ENCODE results near the gene E2F6. TPM values are rescaled to one million over a fixed set of nuclear protein-coding genes. Genes with fewer than 3 reads are reported as not detected.
"Not testable (repeated sequence)": the region's sequence is repeated elsewhere in the genome, so short reads cannot be mapped to it uniquely, and the experiment has no call there.

The E2F6 gene
- total RNA-seq, 2 experiments from 2014 or later: 5.9 to 6.6 TPM

GRCh38 chr2:11414372-11415124 is 51.4 kb downstream of the E2F6 start:
- ChIA-PET POLR2A (no interaction called here), CTCF (no interaction called here)
- peaks cover 9% of the 10 kb centered on the region for H3K27me3 Mint-ChIP-seq
- no peak overlapping the region for H3K27ac Mint-ChIP-seq
- H3K9me3 Mint-ChIP-seq: peaks cover 8% of the 10 kb centered on the region
- no peaks in the 10 kb centered on the region for H3K4me1 Mint-ChIP-seq
- DNase-seq: no peak
- no peaks in the 10 kb centered on the region for H3K36me3 Mint-ChIP-seq (ENCODE audit: low read depth)
- H3K4me3 Mint-ChIP-seq: no peak overlapping the region

- H3K36me3 Mint-ChIP-seq (ENCODE audit: low read depth): no peaks in the 10 kb centered on the region
- POLR2A ChIA-PET: no interaction called here
- peaks cover 6% of the 10 kb centered on the region for H3K27me3 Mint-ChIP-seq
- H3K27ac Mint-ChIP-seq: no peak overlapping the region
- H3K9me3 Mint-ChIP-seq: no peaks in the 10 kb centered on the region
- CTCF ChIA-PET: interaction anchor here (1.6 kb wide), 1 partner anchor 279 kb away, joined by 3 read pairs; a partner anchor contains a TSS
- no peak for DNase-seq
- H3K4me1 Mint-ChIP-seq: no peaks in the 10 kb centered on the region
- no peak overlapping the region for H3K4me3 Mint-ChIP-seq
These were observed 53.5 kb downstream of the E2F6 start for GRCh38 chr2:11412449-11412810.

GRCh38 chr2:11411768-11412448 is 54.1 kb downstream of the E2F6 start:
- H3K9me3 Mint-ChIP-seq: no peaks in the 10 kb centered on the region
- H3K27ac Mint-ChIP-seq: no peak overlapping the region
- ChIA-PET CTCF (interaction anchor here (0.5 to 1.6 kb wide), 5 partner anchors 10 to 280 kb away, joined by 3 to 4 read pairs (median 3); a partner anchor contains a TSS), POLR2A (no interaction called here)
- H3K27me3 Mint-ChIP-seq: peaks cover 6% of the 10 kb centered on the region
- H3K4me1 Mint-ChIP-seq: no peaks in the 10 kb centered on the region
- H3K36me3 Mint-ChIP-seq (ENCODE audit: low read depth): no peaks in the 10 kb centered on the region
- DNase-seq: no peak
- no peak overlapping the region for H3K4me3 Mint-ChIP-seq

GRCh38 chr2:11411244-11411643 is 54.7 kb downstream of the E2F6 start:
- no peaks in the 10 kb centered on the region for H3K36me3 Mint-ChIP-seq (ENCODE audit: low read depth)
- ChIA-PET CTCF (interaction anchor here (0.5 to 1.6 kb wide), 5 partner anchors 9 to 279 kb away, joined by 3 to 4 read pairs (median 3); a partner anchor contains a TSS), POLR2A (no interaction called here)
- no peak for DNase-seq
- H3K4me1 Mint-ChIP-seq: no peaks in the 10 kb centered on the region
- H3K4me3 Mint-ChIP-seq: no peak overlapping the region
- no peak overlapping the region for H3K27ac Mint-ChIP-seq
- no peaks in the 10 kb centered on the region for H3K9me3 Mint-ChIP-seq
- peaks cover 6% of the 10 kb centered on the region for H3K27me3 Mint-ChIP-seq

GRCh38 chr2:11410101-11410500 is 55.9 kb downstream of the E2F6 start:
- no peak for DNase-seq
- Mint-ChIP-seq H3K9me3 (no peaks in the 10 kb centered on the region), H3K4me1 (no peaks in the 10 kb centered on the region), H3K36me3 (ENCODE audit: low read depth) (no peaks in the 10 kb centered on the region), H3K27ac (no peak overlapping the region), H3K4me3 (no peak overlapping the region), H3K27me3 (peaks cover 6% of the 10 kb centered on the region)
- CTCF ChIA-PET: no interaction called here
- POLR2A ChIA-PET: no interaction called here

- Mint-ChIP-seq H3K9me3 (no peaks in the 10 kb centered on the region), H3K27me3 (peaks cover 6% of the 10 kb centered on the region), H3K27ac (no peak overlapping the region), H3K36me3 (ENCODE audit: low read depth) (no peaks in the 10 kb centered on the region), H3K4me3 (no peak overlapping the region), H3K4me1 (no peaks in the 10 kb centered on the region)
- no peak for DNase-seq
- ChIA-PET POLR2A (no interaction called here), CTCF (no interaction called here)
These were observed 56.4 kb downstream of the E2F6 start for GRCh38 chr2:11409572-11409959.

- Mint-ChIP-seq H3K9me3 (no peaks in the 10 kb centered on the region), H3K4me3 (no peak overlapping the region), H3K36me3 (ENCODE audit: low read depth) (no peaks in the 10 kb centered on the region), H3K4me1 (peaks cover under 1% of the 10 kb centered on the region), H3K27me3 (peaks cover 6% of the 10 kb centered on the region), H3K27ac (no peak overlapping the region)
- POLR2A ChIA-PET: no interaction called here
- CTCF ChIA-PET: no interaction called here
- no peak for DNase-seq
These were observed 56.9 kb downstream of the E2F6 start for GRCh38 chr2:11408959-11409571.

GRCh38 chr2:11407413-11407812 is 58.5 kb downstream of the E2F6 start:
- Mint-ChIP-seq H3K27me3 (peaks cover 4% of the 10 kb centered on the region), H3K27ac (no peak overlapping the region), H3K4me3 (no peak overlapping the region), H3K36me3 (ENCODE audit: low read depth) (no peaks in the 10 kb centered on the region), H3K9me3 (no peaks in the 10 kb centered on the region), H3K4me1 (peaks cover 3% of the 10 kb centered on the region)
- ChIA-PET CTCF (no interaction called here), POLR2A (no interaction called here)
- no peak for DNase-seq

GRCh38 chr2:11406958-11407381 is 59.0 kb downstream of the E2F6 start:
- DNase-seq: no peak
- Mint-ChIP-seq H3K4me1 (peaks cover 3% of the 10 kb centered on the region), H3K27ac (no peak overlapping the region), H3K9me3 (no peaks in the 10 kb centered on the region), H3K4me3 (no peak overlapping the region), H3K36me3 (ENCODE audit: low read depth) (no peaks in the 10 kb centered on the region), H3K27me3 (peaks cover 4% of the 10 kb centered on the region)
- CTCF ChIA-PET: no interaction called here
- POLR2A ChIA-PET: no interaction called here

- no peak for DNase-seq
- CTCF ChIA-PET: no interaction called here
- Mint-ChIP-seq H3K4me3 (no peak overlapping the region), H3K4me1 (peaks cover 3% of the 10 kb centered on the region), H3K27me3 (peaks cover 4% of the 10 kb centered on the region), H3K27ac (no peak overlapping the region), H3K9me3 (no peaks in the 10 kb centered on the region), H3K36me3 (ENCODE audit: low read depth) (no peaks in the 10 kb centered on the region)
- POLR2A ChIA-PET: no interaction called here
These were observed 59.5 kb downstream of the E2F6 start for GRCh38 chr2:11406267-11406957.

GRCh38 chr2:11405599-11406266 is 60.2 kb downstream of the E2F6 start:
- Mint-ChIP-seq H3K4me3 (no peak overlapping the region), H3K36me3 (ENCODE audit: low read depth) (no peaks in the 10 kb centered on the region), H3K27me3 (peaks cover 4% of the 10 kb centered on the region), H3K4me1 (peaks cover 3% of the 10 kb centered on the region), H3K27ac (no peak overlapping the region), H3K9me3 (no peaks in the 10 kb centered on the region)
- DNase-seq: no peak
- CTCF ChIA-PET: no interaction called here
- POLR2A ChIA-PET: no interaction called here

GRCh38 chr2:11405074-11405406 is 60.9 kb downstream of the E2F6 start:
- H3K9me3 Mint-ChIP-seq; H3K27ac Mint-ChIP-seq; CTCF ChIA-PET; POLR2A ChIA-PET; H3K4me3 Mint-ChIP-seq; DNase-seq; H3K36me3 Mint-ChIP-seq (ENCODE audit: low read depth); H3K27me3 Mint-ChIP-seq; H3K4me1 Mint-ChIP-seq: not testable (repeated sequence)
